NCI-H526 treated with DMSO at 0.1 percent for 48 hours (cell line): Measurements from ENCODE around the gene ATP5F1D.
A peak's percentile ranks its signal among the peaks of the same experiment; 100 is the strongest.
"Not testable (repeated sequence)": the region's sequence is repeated elsewhere in the genome, so short reads cannot be mapped to it uniquely, and the experiment has no call there.

Experiments used
- DNase-seq: peaks from one replicate; lab custom pipeline; 2025; lab: John Stamatoyannopoulos, UW

ATP5F1D gene

GRCh38 chr19:1241417-1242095 lies at the start of gene ATP5F1D:
Gene ATP5F1D, plus strand, starts transcription at chr19:1241751. Its CDS starts 100 bp downstream, at chr19:1241851.
- DNase-seq = peak; percentile 55

DNA sequence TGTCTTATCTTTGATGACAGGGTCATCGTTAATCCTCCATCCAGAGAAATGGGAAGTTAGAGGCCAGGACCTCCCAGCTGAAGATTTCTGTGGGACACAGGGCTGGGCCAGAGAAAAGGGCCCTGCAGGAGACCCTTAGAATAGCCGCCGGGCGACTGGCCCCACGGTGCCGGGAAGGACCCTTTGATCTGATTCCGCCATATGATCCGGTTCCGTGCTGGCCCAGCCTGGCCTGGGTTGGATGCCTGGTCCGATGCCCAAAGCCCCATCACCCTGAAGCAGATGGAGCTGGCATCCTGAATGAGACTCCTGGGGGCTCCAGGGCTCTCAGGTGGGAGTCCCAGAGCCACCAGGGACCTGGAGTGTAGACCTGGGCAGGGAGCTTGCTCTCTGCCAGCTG lies 42.0 kb upstream of the ATP5F1D start:
- DNase-seq = no peak

DNA sequence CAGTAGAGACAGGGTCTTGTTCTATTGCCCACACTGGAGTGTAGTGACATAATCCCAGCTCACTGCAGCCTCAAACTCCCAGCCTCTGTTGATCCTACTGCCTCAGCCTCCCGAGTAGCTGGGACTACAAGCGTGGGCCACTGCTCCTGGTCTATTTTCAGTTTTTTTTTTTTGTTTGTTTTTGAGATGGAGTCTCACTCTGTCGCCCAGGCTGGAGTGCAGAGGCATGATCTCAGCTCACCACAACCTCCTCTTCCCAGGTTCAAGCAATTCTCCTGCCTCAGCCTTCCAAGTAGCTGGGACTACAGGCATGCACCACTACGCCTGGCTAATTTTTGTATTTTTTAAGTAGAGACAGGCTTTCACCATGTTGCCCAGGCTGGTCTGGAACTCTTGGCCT lies 40.9 kb upstream of the ATP5F1D start:
- DNase-seq = not testable (repeated sequence)

DNA sequence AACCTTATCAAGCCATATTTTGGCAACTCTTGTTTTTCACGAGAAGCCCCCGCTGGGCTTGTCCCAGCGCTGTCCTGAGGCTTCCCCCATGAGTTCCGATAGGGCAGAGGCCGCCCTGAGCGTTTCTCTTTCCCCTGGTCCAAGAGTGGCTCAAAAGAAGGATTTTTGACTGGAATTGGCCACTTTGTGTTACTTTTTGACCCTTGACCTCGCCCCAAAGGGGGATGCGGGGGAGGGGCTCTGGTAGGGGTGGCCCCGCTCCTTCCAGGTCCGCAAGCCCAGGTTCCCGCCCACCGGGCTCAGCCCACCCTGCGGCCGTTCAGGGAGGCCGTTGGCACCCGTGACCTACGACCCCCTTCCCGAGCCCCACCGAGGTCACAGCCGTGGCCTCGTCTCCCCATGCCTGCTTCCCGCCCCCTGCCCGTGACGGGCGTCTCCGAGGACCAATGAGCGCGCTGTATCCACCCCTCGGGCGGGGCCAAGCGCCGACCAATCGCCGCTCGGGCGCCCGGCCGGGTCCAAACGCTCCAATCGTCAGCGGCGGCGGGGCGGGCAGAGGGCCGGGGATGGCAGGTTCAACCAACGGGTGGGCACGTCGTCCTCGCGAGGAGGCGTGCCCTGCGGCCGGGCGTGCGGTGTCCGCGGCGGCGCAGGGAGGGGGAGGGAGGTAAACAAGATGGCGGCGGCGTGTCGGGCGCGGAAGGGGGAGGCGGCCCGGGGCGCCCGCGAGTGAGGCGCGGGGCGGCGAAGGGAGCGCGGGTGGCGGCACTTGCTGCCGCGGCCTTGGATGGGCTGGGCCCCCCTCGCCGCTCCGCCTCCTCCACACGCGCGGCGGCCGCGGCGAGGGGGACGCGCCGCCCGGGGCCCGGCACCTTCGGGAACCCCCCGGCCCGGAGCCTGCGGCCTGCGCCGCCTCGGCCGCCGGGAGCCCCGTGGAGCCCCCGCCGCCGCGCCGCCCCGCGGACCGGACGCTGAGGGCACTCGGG lies 36.1 kb upstream of the ATP5F1D start, which contains the start of gene STK11:
Gene STK11, plus strand, starts transcription at position 665 of the 986 bp plus-strand sequence. CDS start 1,136 bp downstream, outside the sequence.
- peak; percentile 82 for DNase-seq

DNA sequence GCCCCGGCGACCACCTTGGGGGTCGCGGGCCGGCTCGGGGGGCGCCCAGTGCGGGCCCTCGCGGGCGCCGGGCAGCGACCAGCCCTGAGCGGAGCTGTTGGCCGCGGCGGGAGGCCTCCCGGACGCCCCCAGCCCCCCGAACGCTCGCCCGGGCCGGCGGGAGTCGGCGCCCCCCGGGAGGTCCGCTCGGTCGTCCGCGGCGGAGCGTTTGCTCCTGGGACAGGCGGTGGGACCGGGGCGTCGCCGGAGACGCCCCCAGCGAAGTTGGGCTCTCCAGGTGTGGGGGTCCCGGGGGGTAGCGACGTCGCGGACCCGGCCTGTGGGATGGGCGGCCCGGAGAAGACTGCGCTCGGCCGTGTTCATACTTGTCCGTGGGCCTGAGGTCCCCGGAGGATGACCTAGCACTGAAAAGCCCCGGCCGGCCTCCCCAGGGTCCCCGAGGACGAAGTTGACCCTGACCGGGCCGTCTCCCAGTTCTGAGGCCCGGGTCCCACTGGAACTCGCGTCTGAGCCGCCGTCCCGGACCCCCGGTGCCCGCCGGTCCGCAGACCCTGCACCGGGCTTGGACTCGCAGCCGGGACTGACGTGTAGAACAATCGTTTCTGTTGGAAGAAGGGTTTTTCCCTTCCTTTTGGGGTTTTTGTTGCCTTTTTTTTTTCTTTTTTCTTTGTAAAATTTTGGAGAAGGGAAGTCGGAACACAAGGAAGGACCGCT lies 35.2 kb upstream of the ATP5F1D start:
- DNase-seq = no peak

DNA sequence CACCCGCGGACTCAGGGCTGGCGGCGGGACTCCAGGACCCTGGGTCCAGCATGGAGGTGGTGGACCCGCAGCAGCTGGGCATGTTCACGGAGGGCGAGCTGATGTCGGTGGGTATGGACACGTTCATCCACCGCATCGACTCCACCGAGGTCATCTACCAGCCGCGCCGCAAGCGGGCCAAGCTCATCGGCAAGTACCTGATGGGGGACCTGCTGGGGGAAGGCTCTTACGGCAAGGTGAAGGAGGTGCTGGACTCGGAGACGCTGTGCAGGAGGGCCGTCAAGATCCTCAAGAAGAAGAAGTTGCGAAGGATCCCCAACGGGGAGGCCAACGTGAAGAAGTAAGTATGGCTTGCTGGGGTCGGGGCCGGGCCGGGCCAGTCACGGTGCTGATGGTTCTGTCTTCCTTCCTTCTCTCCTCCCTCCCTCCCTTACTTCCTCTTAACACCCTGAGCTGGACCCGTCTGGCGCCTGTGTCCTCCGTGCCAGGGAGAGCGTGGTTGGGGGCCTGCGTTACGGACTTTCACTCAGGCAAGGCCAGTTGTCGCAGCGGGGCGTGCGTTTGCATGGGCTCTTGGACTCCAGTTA lies 34.6 kb upstream of the ATP5F1D start:
- DNase-seq = no peak

- DNase-seq = not testable (repeated sequence)
Measured at GRCh38 chr19:1208830-1209229, 32.7 kb upstream of the ATP5F1D start.

- DNase-seq = no peak
Measured at GRCh38 chr19:1210227-1210538, 31.4 kb upstream of the ATP5F1D start.

DNA sequence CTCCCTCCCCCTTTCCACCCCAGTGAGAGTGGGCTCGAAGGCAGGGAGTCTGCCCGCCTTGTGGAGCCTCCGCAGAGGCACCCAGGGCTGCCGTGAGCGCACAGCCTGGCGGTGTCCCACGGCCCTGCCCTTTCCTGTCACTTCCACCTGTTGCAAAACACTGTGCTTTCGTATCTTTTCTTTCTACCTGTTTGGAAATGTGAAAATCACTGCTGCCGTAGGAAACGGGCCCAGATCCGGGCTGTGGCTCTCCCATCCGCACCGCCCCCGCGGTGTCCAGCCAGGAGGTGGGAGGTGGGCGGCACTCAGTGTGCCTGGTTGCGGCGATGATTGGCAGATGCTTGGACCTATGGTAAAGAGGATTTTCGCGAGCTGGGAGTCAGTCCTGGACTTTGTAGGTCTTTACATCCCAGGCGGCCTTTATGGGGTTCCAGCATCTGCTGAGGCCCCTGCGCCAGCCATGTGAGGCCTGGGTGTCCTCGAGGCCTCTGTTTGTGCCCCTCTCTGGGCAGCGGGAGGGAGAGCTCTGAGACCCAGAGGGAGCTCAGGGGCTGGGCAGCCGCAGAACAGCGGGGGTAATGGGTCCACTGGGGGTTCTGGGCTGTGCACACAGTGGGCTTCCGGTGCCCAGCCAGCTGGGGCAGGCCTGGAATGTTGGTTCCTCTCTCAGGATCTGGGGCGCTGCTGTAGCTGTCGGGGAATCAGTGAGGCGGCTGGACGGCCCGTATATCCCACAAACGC lies 29.9 kb upstream of the ATP5F1D start:
- DNase-seq = no peak

- no peak for DNase-seq
Measured at GRCh38 chr19:1213391-1214286, 27.9 kb upstream of the ATP5F1D start.

DNA sequence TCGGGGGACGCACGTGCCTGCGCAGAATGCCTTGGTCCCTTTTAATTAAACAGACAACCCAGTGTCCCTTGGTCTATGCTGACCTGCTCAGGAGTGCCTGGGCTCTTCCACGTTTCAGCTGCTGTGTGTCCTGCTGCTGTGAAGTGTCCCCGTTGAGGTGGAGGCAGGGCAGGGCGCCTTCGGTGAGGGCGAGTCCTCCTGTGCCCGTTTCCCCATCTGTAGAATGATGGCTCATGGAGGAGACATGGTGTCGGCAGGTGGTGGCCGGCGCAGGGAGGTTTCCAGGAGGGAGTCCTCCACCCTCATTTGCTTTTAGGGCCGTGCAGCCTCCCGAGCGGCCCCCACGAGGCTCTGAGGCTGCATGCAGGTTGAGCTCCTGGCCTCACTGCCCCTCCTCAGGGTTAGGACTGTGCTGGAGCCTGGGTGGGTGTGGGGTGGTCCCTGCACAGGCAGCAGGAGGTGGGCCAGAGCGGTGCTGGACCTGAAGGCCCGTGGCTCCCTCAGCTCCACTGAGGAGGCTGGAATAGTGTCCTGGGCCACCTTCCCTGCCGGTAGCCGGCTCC lies 27.2 kb upstream of the ATP5F1D start:
- no peak for DNase-seq

DNA sequence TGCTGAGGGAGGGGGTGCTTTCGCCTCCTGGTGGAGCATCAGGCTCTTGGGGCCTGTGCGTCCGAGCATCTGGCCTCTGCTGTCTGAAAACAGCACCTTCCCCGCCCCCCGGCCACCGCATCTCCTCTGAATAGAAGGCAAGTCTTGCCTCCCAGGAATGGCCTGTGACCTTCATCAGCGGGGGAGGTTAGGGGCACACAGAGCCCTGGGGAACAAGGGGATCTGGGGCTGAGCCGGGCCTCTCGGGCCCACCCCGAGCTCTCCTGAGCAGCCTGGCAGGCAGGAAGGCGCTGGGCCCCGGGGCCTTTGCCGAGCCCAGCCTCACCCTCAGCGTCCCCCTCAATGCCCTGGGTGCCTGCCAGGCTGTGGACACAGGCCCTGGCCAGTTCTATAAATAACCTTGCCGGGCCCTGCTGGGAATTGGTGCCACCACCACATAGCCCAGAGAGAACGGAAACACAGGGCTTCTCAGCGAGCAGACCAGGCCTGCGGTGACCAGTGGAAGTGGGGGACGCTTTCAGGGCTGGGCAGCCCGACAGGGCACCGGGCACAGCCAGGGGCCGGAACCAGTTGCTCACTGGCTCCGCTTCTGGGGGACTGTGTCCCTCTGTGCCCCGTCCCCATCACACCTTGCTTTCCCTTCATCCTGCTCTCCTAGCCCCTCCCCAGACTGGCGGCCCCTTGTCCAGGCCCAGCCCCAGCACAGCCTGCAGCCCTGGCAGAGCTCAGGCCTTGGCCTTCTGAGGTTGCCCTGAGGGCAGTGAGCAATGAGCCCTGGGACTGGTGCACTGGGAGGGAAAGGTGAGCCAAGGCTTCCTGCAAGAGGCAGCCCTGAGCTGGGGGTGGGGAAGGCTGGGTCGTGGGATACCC lies 26.5 kb upstream of the ATP5F1D start:
- DNase-seq = no peak

GRCh38 chr19:1216756-1217155 lies 24.8 kb upstream of the ATP5F1D start:
- DNase-seq = no peak

- DNase-seq = no peak
Measured at GRCh38 chr19:1217366-1217765, 24.2 kb upstream of the ATP5F1D start.

GRCh38 chr19:1218751-1219567 lies 22.6 kb upstream of the ATP5F1D start:
- DNase-seq = no peak

DNA sequence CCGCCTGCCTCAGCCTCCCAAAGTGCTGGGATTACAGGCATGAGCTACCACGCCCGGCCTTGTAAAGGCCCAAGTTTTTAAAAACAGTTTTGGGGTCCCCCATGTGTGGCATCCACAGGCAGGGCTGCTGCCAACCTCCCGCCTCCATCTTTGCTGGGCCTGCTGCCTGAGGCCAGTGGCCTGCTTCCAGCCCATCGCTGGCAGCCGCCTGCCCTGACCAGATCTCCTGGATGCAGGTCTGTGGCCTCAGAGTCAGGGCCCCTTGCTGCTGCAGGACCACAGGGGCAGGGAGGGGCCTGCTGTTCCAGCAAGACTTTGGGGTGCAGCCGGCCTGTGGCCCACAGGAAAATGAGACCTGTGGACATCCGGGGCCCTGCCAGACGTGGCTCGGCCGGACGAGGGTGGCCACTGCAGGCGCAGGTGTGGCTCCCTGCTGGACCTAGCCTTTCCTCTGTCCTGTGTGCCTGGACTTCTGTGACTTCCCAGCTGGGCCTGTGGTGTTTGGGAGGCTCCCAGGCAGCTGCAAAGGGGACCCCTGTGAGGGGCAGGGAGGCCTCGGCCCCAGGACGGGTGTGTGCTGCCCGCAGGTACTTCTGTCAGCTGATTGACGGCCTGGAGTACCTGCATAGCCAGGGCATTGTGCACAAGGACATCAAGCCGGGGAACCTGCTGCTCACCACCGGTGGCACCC lies 21.6 kb upstream of the ATP5F1D start:
- DNase-seq = no peak

DNA sequence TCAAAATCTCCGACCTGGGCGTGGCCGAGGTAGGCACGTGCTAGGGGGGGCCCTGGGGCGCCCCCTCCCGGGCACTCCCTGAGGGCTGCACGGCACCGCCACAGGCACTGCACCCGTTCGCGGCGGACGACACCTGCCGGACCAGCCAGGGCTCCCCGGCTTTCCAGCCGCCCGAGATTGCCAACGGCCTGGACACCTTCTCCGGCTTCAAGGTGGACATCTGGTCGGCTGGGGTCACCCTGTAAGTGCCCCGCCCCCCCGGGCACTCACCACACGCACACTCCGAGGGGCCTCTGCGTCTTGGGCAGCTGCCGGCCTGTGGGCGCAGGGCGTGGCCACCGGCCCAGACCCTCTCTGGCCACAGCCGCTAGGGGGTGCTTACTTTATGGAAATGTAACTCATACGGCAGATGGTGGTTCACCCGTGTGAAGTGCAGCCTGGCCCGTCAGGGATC lies 21.0 kb upstream of the ATP5F1D start:
- no peak for DNase-seq
